HuH-7.5 (cell line): ENCODE measurements around the gene GLDC.
"Not testable (repeated sequence)": the region's sequence is repeated elsewhere in the genome, so short reads cannot be mapped to it uniquely, and the experiment has no call there.

ENCODE experiments used
- DNase-seq: peaks from one replicate; pipeline ENCODE4 v3.0.0; 2011; ENCODE audit warnings: low spot score

Gene GLDC

DNA sequence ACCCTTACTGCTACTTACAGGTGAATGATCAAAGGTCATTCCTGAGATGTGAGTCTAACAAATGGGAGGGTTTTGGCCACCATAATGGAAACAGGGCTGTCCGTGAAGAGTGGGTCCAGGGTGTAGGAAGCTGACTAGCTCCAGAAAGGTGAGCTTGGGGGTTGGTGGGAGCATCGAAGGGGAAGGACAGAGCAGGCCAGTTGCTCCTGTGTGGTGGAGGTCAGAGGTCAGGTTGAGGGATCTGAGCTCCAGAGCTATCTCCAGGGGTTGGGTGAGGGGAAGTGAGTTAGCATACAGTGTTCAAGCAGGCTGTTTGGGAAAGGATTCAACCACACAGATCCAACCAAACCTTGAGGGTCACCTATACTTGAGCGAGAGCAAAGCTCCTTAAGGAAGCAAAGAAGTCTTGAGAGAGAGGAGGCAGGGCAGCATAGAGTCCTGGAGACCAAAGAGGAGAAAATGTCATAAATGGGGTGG is 18.7 kb upstream of the GLDC start:
- no peak for DNase-seq

DNA sequence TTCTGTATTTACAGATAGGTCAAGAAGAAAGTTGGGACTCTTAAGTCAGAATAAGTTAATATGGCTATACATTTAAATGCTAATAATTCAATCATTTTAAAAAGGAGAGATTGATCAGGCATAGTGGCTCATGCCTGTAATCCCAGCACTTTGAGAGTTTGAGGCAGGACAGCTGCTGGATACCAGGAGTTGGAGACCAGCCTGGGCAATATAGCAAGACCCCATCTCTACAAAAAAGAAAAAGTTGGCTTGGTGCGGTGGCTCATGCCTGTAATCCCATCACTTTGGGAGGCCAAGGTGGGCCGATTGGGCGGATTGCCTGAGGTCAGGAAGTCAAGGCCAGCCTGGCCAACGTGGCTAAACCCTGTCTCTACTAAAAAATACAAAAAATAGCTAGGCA is 15.0 kb upstream of the GLDC start:
- DNase-seq, result no peak

DNA sequence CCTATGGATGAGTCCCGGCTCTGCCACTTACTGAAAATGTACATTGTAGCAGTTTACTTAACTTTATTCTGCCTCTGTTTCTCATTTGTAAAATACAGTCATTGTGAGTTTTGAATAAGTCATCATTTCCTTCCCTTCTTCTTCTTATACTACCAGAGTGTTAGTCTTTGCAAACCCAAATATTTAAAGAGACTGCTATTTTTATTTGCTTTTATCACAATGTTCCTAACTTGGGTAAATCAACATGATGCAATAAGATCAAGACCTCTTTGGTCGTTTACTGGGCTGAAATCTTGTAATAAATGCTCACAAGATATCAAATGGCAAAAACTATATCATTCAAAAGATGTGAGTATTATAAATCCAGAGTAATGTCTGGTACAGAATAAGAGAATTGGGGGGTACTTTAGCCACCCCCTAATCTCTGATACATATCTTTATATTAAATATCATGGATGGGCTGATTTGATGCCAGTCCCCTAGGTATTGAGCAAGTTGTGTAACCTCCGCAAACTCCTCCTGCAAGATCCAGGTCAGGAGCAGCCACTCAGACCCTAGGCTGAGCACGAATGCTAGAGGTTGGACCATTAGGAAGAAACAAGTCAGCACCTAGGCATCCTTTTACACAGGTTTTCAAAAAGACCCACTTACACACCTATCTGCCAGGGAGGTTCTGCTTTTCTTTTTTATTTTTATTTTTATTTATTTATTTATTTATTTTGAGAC is 13.3 kb upstream of the GLDC start:
- DNase-seq, result no peak

DNA sequence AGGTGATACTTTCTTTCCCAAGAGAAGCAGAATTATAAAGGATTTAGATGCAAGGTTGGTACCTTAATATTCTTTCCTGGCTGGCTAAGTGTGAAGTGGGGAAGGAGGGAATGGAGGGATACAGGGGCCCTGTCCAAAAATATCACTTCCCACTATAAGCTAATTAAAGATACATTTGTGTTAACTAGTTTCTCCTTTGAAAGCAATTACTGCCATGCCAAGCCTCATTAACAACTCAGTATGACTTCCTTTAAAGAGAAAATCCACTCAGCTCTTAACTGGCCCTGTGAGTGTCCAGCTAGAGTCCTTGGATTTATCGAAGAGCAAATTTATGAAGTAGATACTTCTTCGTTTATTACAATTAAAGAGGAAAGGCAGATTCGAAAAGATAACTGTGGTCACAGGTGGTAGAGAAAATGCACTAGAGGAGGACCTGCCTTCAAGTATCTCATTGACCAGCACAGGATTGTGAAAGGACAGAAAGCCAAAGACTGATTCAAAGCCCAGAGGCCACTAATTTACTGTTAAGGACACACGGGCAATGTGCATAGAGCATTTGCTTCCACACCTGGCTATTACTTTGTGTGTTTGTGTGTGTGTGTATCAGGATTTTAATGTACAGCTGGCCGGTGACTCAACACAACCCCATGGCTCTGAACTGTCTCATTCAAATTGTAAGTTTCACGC is 11.2 kb upstream of the GLDC start:
- DNase-seq, result no peak

DNA sequence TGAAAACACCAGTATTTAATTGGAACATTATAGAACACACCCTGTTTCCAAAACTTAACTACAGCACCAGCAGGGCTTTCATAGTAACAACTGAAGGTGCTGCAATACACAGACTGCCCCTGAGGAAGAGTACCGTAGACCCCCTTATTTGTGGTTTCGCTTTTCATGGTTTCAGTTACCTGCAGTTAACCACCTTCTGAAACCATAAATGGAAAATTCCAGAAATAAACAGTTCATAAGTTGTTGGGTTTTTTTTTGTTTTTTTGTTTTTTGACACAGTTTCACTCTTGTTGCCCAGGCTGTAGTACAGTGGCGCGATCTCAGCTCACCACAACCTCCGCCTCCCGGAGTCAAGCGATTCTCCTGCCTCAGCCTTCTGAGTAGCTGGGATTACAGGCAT is 9.5 kb upstream of the GLDC start:
- DNase-seq, result no peak

DNA sequence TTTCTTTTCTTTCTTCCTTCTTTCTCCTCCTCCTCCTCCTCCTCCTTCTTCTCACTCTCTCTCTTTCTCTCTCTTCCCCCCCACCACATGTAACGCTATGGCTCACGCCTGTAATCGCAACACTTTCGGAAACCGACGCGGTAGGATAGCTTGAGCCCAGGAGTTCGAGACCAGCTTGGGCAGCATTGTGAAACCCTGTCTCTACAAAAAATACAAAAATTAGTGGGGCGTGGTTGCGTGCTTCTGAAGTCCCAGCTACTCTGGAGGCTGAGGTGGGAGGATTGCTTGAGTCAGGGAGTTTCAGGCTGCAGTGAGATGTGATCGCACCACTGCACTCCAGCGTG is 736 bp upstream of the GLDC start:
- no peak for DNase-seq

DNA sequence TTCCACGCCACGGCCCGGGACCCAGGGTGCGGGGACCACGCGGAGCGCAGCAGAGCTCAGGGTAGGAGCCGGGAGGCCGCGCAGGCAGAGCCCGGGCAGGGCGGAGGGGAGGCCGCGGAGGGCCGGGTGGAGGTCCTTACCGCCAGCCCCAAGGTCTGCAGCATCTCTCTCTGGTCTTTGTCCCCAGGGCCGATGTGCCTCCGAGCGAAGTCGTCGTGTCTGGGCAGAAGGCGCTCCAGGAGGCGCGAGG is 499 bp downstream of the GLDC start:
- DNase-seq, result not testable (repeated sequence)

DNA sequence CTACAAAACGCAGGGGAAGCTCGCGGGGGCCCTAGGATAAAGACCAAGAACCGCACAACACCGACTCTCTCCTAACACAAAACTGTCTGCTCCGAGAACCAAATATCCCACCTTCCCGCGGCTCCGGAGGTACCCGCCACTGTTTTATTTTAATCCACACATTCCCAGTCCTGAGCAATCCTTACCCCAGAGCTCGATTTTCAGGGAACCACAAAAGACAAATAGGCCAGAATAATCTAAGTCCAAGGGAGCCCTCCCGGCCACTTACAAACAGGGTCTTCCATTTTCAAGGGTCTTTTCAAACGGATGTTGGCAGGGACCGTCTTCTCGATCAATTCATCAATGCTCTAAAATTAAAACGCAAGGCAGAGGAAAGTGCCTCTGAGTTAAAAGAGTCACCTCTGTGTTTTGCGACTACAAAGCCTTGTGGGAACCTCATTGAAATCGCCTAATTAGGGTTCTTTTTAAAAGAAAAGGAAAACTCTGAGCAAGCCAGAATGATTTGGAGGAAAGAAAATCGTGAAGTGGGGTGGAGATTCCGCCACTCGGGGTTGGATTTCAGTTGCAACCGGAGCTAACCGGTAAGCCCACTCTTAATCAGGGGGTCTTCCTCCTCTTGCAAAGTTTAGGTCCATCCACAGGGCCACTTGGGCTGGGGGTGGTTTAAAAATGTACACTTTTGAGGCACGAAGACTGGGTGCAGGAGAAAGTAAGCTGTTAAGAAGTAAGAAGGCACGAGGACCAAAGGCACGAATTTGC is 1.0 kb downstream of the GLDC start:
- no peak for DNase-seq

DNA sequence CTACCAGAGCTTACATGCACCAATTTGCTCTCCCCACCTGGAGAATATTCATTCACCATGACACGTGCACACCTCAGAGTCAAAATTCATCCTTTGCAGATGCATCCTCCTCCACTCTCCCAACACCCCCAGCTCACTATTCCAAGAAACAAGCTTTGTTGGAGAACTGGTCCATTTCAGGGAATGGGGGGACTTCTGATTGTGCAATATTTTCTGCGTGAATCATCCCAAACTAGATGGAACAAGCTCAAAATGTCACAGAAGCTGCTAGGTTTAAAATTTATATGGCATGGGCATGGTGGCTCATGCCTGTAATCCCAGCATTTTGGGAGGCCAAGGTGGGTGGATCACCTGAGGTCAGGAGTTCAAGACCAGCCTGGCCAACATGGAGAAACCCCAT is 3.6 kb downstream of the GLDC start:
- DNase-seq, result no peak

DNA sequence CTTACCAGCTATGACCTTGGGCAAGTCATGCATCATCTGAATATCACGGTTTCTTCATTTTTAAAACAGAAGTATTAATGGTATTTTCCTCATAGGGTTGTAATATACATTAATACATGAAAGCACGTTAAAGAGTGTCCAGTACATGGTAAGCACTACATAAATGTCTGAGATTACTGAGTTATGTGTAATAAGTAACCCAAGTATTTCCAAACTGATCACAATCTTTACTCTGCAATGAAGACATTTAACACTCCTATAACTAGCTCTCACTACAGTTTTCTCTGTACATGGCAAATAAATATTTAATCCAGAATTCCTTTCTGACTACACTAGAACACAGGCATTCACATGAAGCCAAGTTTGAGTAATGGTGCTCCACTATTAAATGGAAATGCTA is 4.0 kb downstream of the GLDC start:
- DNase-seq, result no peak

DNA sequence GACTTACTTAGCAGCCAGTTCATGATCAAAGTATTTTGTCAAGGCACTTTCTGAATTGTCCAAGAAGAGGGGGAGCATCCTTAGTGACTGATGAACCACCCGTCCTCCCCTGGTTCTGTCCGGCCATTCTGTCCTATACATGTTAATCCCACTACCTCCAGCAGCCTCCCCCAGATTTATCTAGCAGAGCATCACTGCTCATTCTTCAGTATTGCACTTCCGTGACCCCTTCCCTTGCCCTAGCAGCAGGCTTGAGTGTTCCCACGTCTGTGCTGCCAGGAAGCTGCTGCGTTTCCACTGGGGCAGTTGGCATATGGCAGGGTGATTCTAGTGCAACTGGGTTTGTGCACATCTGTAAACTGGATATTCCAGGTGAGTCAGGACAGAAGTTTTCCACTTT is 4.5 kb downstream of the GLDC start:
- no peak for DNase-seq

DNA sequence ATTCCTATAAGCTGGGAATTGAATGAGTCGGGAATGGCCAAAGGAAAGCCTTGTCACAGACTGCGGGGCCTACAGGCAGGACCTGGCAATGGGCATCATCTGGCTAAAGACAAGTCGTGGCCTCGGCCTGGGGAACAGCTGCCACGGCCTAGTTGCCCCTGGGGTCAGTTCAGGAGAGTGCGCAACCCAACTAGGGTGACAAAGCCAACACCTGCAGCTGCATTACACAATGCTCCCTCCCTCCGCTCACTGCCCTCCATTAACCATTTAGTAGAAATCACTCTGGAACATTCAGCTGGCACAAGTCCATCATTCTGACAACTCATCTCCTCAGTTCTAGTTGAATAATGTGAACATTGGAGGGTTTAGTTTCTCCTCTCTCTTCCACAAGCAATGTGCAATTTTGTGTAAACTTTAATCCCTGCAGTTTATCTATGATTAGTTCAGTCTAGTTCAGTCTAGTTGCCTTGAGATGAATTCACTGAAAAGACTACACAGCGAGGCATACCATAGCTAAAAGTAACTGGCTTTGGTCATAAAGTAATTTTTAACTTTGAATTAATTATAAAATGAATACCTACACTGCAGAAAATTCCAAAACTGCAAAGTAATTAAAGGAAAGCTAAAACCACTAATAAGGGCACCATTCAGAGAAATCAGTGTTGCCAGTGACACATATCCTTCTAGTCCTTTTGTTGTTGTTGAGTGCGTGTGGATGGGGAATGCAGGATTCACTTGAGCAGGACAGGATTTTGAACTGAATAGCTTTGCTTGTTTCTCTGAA is 5.1 kb downstream of the GLDC start:
- no peak for DNase-seq

DNA sequence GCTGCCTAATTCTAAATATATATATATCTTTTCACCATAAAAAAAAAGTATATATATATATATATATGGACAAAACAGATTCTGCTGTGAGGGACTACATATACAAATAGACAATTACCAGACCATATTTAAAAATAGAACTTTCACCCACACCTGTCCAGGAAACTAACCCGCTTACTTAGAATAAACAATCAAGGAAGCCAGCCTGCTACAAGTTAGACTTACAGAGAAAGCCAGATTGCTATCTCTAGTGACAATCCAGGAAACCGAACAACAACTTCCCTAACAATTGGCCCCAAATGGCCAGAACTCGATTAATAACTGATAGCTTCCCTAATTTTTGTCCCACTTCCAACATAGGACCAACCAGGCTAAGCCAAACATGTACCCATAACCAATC is 5.9 kb downstream of the GLDC start:
- no peak for DNase-seq

DNA sequence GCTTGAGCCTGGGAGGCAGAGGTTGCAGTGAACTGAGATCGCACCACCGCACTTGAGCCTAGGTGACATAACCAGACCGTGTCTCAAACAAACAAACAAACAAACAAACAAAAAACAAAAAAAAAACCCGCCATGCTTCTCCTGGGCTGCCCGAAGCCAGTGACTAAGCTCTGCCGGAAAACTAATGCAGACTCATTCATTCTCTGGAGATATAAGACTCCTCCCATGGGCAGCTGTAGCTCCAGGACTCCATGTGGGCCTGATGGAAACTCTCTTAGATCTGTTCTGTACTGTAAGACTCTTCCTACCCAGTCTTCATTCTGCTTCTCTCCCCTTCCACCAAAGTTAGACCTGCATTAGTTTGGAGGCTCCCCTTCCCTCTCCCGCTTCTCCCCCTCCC is 11.1 kb downstream of the GLDC start:
- no peak for DNase-seq

DNA sequence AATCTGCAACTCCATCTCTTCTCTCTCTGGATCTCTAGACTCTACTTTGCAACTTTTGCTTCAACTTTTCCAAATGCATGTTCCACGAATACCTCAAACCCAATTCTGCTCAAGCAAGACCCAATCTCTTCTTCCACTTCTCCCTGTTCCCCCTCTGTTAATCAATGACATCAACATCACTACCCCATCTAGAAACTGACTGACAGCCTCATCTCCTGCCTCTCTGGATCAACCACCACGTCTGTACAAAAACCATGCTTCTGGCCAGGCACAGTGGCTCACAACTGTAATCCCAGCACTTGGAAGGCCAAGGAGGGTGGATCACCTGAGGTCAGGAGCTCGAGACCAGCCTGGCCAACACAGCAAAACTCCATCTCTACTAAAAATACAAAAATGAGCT is 12.2 kb downstream of the GLDC start:
- no peak for DNase-seq

DNA sequence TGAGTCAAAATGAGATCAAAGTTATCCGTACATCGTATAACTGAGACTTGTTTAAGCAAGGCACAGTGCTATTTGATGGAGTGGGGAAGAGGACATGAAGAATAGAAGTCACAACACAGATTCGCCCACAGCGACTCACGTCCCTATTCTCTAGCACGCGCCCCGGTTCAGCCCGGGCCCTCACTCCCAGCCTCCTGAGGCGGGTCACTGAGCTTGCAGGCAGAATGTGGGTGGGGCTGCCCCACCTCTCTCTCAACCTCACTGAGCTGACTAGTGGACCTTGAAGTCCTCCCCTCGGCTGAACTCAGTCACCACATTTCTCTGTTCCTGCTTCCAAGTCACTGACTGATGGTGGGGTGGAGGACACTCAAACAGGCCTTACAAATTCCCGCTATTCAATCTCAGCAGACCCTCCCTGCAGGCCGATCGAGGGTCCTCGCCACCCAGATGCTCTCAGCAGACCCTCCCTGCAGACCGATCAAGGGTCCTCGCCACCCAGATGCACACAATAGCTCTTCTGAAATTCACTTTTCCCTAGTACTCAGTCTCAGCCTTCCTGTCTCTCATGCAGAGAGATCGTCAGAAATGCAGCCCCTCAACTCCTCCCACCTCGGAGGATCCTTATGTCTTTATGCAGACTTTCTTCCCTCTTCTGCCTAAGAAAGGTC is 12.9 kb downstream of the GLDC start:
- DNase-seq, result no peak

DNA sequence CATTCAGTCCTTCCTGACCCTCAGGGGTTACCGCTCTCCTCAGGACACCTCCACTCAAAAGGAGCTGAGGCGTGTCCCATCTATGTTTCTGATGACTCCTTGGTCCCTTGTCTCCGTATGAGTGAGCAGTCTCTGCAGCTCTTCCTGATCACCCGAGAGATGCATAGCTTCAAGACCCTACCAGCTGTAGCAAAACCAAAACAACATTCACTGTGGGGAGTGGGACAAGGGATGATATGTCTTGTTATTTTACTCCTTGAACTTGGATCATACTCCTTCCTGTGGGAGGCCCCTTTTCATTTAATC is 14.4 kb downstream of the GLDC start:
- no peak for DNase-seq

DNA sequence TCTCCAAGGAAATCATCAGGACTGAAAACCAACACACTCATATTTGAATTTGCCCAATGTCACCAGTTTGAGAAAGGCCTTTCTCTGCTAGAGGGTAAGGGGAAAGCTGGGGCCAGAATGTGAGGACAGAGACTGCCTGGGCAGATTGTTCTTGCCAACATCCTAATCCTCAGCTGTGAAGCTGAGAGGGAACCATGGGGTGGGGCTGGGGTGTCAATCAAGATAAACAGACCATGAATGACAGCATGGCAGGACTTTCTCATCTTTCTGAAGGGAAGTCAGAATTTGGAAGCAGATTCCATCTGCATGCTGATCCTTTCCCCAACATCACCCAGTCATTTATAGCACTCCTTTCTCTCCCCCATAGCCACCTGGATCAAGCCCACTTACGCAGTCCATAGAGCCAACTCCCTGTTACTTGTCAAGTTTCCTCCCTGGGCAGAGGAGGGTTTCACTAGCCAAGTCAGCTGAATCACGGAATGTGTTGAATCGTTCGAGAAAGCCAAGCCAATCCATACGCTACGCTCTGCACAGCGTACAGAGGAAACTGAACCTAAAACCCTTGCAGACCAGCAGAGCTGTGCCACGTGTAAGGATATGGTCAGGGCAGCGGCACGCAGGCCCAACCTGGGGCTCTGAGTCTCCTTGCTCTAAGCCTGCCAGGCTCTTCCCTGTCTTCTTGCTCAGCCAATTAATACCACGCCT is 14.9 kb downstream of the GLDC start:
- DNase-seq, result no peak

DNA sequence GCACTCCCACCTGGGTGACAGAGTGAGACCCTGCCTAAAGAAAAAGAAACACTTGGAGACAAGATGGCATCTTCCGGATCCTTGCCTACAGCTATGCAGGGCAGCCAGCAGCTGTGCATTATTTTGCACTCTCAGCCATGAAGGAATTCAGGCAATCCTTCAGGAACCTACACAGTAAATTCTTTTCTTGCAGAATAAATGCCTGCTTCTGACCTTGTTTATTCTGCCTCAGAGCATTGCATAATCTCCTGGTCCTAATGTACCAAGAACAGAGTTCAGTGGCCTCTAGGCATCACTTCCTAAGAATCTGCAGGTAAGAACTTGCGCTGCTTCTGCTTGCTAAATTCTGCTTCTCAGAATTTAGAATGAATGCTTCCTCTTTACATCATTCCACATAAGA is 16.8 kb downstream of the GLDC start:
- DNase-seq, result no peak

DNA sequence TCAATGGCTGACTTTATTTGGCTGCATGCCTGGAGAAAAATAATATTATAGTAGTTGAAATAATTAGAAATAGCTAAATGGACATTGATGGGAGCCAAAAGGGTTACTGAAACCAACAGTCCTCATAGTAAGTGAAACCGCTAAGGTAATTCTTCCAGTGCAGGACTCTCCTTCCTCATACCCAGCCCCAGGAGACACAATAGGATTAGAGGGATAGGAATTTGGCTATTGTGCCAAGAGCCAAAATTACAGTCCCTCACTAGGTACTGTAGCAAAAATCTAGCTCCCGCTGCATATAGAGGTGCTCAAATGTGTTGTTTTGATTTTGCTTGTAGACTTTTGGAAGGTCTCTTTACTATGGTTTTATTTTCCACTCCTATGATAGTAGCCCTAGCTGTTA is 20.2 kb downstream of the GLDC start:
- DNase-seq, result no peak

DNA sequence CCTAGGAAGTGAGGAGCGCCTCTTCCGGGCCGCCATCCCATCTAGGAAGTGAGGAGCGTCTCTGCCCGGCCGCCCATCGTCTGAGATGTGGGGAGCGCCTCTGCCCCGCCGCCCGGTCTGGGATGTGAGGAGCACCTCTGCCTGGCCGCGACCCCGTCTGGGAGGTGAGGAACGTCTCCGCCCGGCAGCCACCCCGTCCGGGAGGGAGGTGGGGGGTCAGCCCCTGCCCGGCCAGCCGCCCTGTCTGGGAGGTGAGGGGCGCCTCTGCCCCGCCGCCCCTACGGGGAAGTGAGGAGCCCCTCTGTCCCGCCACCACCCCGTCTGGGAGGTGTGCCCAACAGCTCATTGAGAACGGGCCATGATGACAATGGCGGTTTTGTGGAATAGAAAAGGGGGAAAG is 22.7 kb downstream of the GLDC start:
- not testable (repeated sequence) for DNase-seq

DNA sequence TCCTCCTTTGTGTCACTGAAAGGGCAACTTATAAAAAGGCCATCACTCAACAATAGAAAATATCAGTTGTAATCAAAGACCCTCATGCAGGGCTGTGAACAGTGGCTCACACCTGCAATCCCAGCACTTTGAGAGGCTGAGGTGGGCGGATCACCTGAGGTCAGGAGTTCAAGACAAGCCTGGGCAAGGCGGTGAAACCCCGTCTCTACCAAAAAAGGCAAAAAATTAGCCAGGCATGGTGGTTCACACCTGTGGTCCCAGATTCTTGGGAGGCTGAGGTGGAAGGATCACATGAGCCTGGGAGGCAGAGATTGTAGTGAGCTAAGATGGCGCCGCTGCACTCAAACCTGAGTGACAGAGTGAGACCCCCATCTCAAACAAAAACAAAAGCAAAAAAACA is 24.7 kb downstream of the GLDC start:
- DNase-seq, result no peak
